ENCODE measurements around the gene TBRG4. TPM values are rescaled to one million over a fixed set of nuclear protein-coding genes. Genes with fewer than 3 reads are reported as not detected.

The TBRG4 gene
- total and polyA plus RNA-seq, 4 donors = 14.4 to 41.8 (median 38.2) TPM

DNA sequence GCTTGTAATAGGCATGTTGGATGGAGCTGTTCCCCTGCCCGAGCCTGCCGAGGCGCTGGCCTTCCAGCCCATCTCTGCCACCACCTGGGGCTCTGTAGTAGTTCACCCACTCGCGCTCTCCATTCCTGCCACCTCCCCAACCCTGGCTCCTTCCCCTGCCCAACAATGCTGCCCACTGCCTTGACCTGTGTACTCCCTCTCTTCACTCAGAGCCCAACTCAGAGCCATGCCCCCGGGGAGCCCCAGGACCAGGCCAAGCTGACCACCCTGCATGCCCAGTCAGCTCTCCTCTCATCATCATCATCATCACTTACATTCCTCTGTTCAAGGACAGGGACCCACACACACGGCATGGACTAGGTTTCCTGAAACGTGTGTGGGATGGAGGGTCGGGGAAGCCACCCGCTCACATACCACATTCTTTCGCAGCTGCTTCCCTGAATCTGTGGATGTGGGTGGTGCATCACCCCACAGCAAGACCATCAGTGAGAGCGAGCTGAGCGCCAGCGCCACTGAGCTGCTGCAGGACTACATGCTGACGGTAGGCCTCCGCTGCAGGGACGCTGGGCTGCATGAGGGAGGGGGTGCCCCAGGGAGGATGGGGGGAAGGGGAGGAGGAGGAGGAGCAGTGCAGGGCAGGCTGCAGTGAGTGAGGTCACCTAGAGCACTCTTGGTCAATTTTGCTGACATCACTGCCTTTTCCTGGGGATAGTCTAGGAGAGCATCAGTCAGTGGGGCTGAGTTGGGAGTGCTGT is 38.3 kb downstream of the TBRG4 start:
- no peaks in the 10 kb centered on the region for H3K9me3 ChIP-seq (ENCODE audit: control insufficient read depth, low read length)
- no peaks in the 10 kb centered on the region for H3K4me1 ChIP-seq (ENCODE audit: control insufficient read depth in 1 of 2, insufficient read depth in 2 of 2, low read length in 2 of 2)
- peaks cover 0 to 7% of the 10 kb centered on the region in 2 donors for H3K36me3 ChIP-seq (ENCODE audit: control insufficient read depth in 1 of 2, insufficient read depth in 2 of 2, low read length in 1 of 2)
- DNase-seq (peak in 1 of 2 donors; percentile 59), ATAC-seq (ENCODE audit: low FRiP score) (no peak)
- WGBS, 2 donors = 78 to 85% methylated on average over 17 of the region's 17 CpGs
- no peak overlapping the region for H3K4me3 ChIP-seq (ENCODE audit: low read length in 2 of 2)
- intact Hi-C loops (cut with DNase I) = no loop called here
- H3K27ac ChIP-seq (ENCODE audit: low read depth in 1 of 2, low read length in 2 of 2) = no peak overlapping the region
- no peaks in the 10 kb centered on the region for H3K27me3 ChIP-seq (ENCODE audit: control insufficient read depth in 1 of 2, insufficient read depth in 2 of 2, low read length in 1 of 2)

DNA sequence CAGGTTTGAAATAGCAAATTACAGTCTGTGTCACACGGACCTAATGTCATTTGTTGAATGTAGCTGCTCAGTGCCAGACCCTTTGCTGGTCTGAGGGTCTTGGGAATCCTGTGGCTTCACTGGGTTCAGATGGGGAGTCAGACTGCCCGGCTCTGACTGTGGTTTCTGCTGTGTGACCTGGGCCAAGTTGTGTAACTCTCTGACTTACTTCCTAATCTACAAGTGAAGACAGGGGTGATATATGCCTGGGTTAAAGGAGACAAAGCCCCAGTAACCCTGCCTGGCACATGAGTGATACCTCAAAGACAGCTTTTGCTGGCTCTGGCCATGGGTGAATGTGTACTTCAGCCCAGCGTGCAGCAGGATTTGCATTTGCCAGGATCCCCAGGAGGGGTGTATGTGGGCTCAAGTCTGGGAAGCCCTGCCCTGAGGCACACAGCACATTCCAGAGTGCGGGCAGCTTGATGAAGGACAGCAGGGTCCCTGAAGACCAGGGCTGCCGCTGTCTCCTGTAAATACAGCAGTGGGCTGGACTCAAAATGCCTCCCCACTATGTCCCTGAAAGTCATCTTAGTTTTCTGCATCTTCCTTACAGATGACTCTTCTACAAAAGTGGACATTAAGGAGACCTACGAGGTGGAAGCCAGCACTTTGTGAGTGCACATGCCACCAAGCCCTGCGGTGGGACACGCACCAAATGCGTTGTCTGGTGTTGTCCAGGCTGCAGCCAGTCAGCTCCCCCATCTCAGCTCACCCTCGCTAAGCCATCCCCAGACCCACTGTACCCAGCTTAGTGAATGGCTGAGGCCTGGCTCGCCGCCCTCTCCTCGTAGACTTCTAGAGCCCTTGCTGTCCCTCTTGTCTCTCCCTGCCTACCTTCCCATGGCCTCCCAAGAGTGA is 39.1 kb downstream of the TBRG4 start:
- intact Hi-C loops (cut with DNase I) = no loop called here
- WGBS, 2 donors = 76% methylated on average over 13 of the region's 13 CpGs
- peak in 1 of 2 donors; percentile 57 for DNase-seq

DNA sequence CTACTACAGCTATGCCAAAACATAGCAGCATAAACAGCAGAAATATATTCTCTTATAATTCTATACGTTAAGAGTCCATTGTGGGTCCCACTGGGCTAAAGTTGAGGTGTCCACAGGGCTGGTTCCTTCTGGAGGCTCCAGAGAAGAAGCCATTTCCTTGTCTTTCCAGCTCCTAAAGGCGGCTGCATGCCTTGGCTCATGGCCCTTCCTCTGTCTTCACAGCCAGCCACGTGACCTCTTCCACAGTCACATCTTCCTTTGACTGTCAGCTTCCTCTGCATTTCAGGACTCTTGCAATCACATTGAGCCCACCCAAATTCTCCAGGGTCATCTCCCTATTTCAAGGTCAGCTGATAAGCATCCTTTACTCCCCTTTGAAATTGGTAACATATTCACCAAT is 40.0 kb downstream of the TBRG4 start:
- no peaks in the 10 kb centered on the region for H3K4me1 ChIP-seq (ENCODE audit: control insufficient read depth in 1 of 2, insufficient read depth in 2 of 2, low read length in 2 of 2)
- H3K36me3 ChIP-seq (ENCODE audit: control insufficient read depth in 1 of 2, insufficient read depth in 2 of 2, low read length in 1 of 2) = peaks cover 0 to 7% of the 10 kb centered on the region in 2 donors
- no peak overlapping the region for H3K27ac ChIP-seq (ENCODE audit: low read depth in 1 of 2, low read length in 2 of 2)
- ATAC-seq (ENCODE audit: low FRiP score) (no peak), DNase-seq (peak in 1 of 2 donors; percentile 31)
- H3K4me3 ChIP-seq (ENCODE audit: low read length in 2 of 2) = no peak overlapping the region
- intact Hi-C loops (cut with DNase I) = no loop called here
- WGBS, 2 donors = 79 to 84% methylated on average over 3 of the region's 3 CpGs
- no peaks in the 10 kb centered on the region for H3K9me3 ChIP-seq (ENCODE audit: control insufficient read depth, low read length)
- no peaks in the 10 kb centered on the region for H3K27me3 ChIP-seq (ENCODE audit: control insufficient read depth in 1 of 2, insufficient read depth in 2 of 2, low read length in 1 of 2)

More for the DNA sequence above, 39.1 kb downstream of the TBRG4 start:
- Histone ChIP-seq H3K36me3 (ENCODE audit: control insufficient read depth in 1 of 2, insufficient read depth in 2 of 2, low read length in 1 of 2) (peaks cover 0 to 7% of the 10 kb centered on the region in 2 donors), H3K27me3 (ENCODE audit: control insufficient read depth in 1 of 2, insufficient read depth in 2 of 2, low read length in 1 of 2) (no peaks in the 10 kb centered on the region), H3K4me1 (ENCODE audit: control insufficient read depth in 1 of 2, insufficient read depth in 2 of 2, low read length in 2 of 2) (no peaks in the 10 kb centered on the region), H3K4me3 (ENCODE audit: low read length in 2 of 2) (no peak overlapping the region), H3K27ac (ENCODE audit: low read depth in 1 of 2, low read length in 2 of 2) (no peak overlapping the region), H3K9me3 (ENCODE audit: control insufficient read depth, low read length) (no peaks in the 10 kb centered on the region)
- ATAC-seq (ENCODE audit: low FRiP score) = no peak

DNA sequence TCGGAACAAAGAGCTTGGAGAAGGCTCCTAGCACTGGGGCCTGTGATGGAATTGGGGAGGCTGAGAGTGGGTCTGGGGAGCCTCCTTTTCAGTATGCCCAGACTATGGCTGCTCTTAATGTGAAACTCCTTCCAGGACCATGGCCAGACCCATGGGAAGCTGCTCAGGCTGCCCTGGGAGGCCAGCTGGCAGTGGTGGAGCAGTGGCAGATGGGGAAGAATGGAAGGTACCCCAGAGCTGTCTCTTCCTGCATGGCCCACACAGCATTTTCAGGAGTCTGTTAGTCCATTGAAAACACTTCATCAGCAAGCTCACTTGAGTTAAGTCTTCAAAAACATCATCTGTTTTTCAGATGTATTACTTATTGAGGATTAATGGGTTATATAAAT is 41.2 kb downstream of the TBRG4 start:
- Histone ChIP-seq H3K27me3 (ENCODE audit: control insufficient read depth in 1 of 2, insufficient read depth in 2 of 2, low read length in 1 of 2) (no peaks in the 10 kb centered on the region), H3K27ac (ENCODE audit: low read depth in 1 of 2, low read length in 2 of 2) (no peak overlapping the region), H3K9me3 (ENCODE audit: control insufficient read depth, low read length) (no peaks in the 10 kb centered on the region), H3K4me3 (ENCODE audit: low read length in 2 of 2) (no peak overlapping the region), H3K4me1 (ENCODE audit: control insufficient read depth in 1 of 2, insufficient read depth in 2 of 2, low read length in 2 of 2) (no peaks in the 10 kb centered on the region), H3K36me3 (ENCODE audit: control insufficient read depth in 1 of 2, insufficient read depth in 2 of 2, low read length in 1 of 2) (peaks cover 0 to 5% of the 10 kb centered on the region in 2 donors)
- DNase-seq = no peak
- intact Hi-C loops (cut with DNase I) = no loop called here
- ATAC-seq (ENCODE audit: low FRiP score) = no peak
- 81 to 90% methylated on average over 1 of the region's 1 CpG for WGBS, 2 donors

DNA sequence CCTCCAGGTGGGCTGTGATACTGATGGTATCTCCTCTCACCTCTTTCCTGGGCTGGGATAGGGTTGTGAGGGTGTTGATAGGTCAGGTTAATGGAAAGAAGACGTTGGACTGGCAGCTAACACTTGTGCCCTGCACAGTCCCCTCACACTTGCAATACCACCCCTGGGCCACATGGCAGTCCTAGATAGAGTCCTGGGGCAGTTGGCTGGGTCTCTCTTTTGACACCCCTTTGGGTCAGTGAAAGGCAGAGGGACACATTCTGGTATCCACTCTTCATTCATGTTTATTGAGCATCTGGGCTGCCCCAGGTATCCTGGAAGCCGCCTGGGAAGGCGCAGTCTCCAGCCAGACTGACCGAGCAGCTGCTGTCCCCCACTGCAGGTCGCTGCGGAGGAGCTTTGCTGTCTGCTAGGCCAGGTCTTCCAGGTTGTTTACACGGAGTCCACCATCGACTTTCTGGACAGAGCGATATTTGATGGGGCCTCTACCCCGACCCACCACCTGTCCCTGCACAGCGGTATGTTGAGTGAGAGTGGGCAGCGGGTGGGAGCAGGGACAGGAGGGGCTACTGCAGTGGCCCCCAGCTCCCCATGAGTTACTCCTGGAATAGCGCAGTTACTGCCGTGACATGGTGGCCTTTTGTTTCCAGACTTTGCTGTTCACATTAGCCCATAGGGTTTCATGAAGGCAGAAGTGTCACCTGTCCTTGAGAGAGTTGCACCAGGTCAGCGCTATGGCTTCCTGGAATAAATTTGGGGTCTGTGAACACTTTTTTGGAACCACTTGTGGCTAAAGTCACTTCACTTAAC is 41.8 kb downstream of the TBRG4 start:
- ATAC-seq (ENCODE audit: low FRiP score) (no peak), DNase-seq (peak in 1 of 2 donors; percentile 52)
- Histone ChIP-seq H3K4me1 (ENCODE audit: control insufficient read depth in 1 of 2, insufficient read depth in 2 of 2, low read length in 2 of 2) (no peaks in the 10 kb centered on the region), H3K9me3 (ENCODE audit: control insufficient read depth, low read length) (no peaks in the 10 kb centered on the region), H3K27ac (ENCODE audit: low read depth in 1 of 2, low read length in 2 of 2) (no peak overlapping the region), H3K4me3 (ENCODE audit: low read length in 2 of 2) (no peak overlapping the region), H3K27me3 (ENCODE audit: control insufficient read depth in 1 of 2, insufficient read depth in 2 of 2, low read length in 1 of 2) (no peaks in the 10 kb centered on the region), H3K36me3 (ENCODE audit: control insufficient read depth in 1 of 2, insufficient read depth in 2 of 2, low read length in 1 of 2) (peaks cover 0 to 5% of the 10 kb centered on the region in 2 donors)
- intact Hi-C loops (cut with DNase I) = no loop called here
- WGBS, 2 donors = 92% methylated on average over 15 of the region's 15 CpGs

DNA sequence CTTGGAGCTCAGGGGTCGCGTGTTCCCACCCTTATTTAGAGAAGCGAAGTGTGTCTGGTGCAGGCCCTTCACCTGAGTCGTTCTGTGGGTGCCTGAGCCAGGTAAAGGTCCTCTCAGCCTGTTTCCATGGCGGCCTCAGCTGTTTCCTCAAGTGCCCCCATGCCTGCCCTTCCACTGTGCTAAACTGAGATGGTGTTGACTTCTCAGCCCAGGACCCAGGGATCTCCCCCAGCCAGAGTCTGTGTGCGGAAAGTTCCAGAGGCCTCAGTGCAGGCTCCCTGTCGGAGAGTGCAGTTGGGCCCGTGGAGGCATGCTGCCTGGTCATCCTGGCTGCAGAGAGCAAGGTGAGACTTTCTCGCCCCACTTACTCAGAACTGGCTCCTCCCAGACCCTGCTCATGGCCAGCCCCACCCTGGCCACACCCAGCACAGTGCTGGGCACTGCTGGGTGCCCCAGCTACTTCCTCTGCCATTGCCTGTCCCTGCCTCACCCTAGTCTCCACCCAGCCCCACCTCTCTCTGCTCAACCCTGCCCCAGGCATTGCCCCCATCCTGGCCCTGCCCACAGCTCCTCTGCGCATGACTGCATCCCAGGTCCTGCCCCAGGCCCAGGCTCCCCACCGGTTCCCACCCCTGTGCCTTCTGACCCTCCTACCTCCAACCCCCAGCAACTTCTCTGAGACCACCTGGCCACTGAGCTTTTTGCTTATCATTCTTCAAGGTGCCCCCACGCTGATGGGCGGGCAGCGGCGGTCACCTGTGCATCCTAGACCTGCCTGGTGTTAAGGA is 43.1 kb downstream of the TBRG4 start:
- no peaks in the 10 kb centered on the region for H3K9me3 ChIP-seq (ENCODE audit: control insufficient read depth, low read length)
- H3K4me1 ChIP-seq (ENCODE audit: control insufficient read depth in 1 of 2, insufficient read depth in 2 of 2, low read length in 2 of 2) = no peaks in the 10 kb centered on the region
- peak in 1 of 2 donors; percentile 42 for DNase-seq
- H3K27me3 ChIP-seq (ENCODE audit: control insufficient read depth in 1 of 2, insufficient read depth in 2 of 2, low read length in 1 of 2) = no peaks in the 10 kb centered on the region
- H3K36me3 ChIP-seq (ENCODE audit: control insufficient read depth in 1 of 2, insufficient read depth in 2 of 2, low read length in 1 of 2) = peaks cover 0 to 5% of the 10 kb centered on the region in 2 donors
- H3K27ac ChIP-seq (ENCODE audit: low read depth in 1 of 2, low read length in 2 of 2) = no peak overlapping the region
- no peak for ATAC-seq (ENCODE audit: low FRiP score)
- 94 to 95% methylated on average over 15 of the region's 15 CpGs for WGBS, 2 donors
- no peak overlapping the region for H3K4me3 ChIP-seq (ENCODE audit: low read length in 2 of 2)
- intact Hi-C loops (cut with DNase I) = no loop called here

DNA sequence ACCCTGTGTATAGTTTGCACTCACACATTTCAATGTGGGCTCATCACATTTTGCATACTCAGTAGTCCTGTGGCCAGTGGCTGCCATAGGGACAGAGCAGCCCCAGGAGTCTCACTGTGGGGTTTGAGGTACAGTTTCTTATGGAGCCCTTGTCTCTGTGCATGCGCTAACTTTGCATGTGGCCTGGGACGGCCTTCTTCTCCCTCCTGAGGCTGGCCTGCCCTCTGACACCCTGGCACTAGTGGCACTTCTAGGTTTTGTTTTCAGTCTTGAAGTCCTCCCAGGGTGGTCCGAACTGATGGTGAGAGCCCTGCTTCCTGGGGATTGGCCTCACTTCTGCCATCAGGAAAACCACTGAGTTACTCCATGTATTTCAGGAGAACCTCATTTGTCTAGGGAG is 43.9 kb downstream of the TBRG4 start:
- Histone ChIP-seq H3K4me3 (ENCODE audit: low read length in 2 of 2) (no peak overlapping the region), H3K27me3 (ENCODE audit: control insufficient read depth in 1 of 2, insufficient read depth in 2 of 2, low read length in 1 of 2) (no peaks in the 10 kb centered on the region), H3K36me3 (ENCODE audit: control insufficient read depth in 1 of 2, insufficient read depth in 2 of 2, low read length in 1 of 2) (peaks cover 0 to 5% of the 10 kb centered on the region in 2 donors), H3K27ac (ENCODE audit: low read depth in 1 of 2, low read length in 2 of 2) (no peak overlapping the region), H3K9me3 (ENCODE audit: control insufficient read depth, low read length) (no peaks in the 10 kb centered on the region), H3K4me1 (ENCODE audit: control insufficient read depth in 1 of 2, insufficient read depth in 2 of 2, low read length in 2 of 2) (no peaks in the 10 kb centered on the region)
- no peak for ATAC-seq (ENCODE audit: low FRiP score)
- WGBS, 2 donors = 95 to 96% methylated on average over 3 of the region's 3 CpGs
- peak in 1 of 2 donors; percentile 25 for DNase-seq
- intact Hi-C loops (cut with DNase I) = no loop called here

DNA sequence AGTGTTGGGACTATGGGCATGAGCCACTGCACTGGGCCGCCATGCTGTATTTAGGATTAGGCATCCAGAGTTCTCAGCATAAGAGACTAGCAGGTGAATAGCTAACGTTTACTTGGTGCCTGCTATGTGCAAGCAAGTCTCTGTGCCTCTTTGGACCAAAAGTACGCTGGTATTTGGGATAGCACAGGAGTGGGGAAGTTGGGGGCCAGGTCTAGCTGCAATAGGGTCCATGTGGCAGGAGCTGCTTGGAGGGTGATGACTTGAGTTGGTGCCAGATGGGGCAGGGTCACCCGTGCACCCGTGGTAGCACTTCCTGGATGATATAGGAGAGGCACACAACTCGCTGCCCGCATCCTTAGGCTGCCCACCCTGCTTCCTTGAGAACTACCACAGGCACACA is 45.1 kb downstream of the TBRG4 start:
- Histone ChIP-seq H3K36me3 (ENCODE audit: control insufficient read depth in 1 of 2, insufficient read depth in 2 of 2, low read length in 1 of 2) (peaks cover 0 to 5% of the 10 kb centered on the region in 2 donors), H3K27me3 (ENCODE audit: control insufficient read depth in 1 of 2, insufficient read depth in 2 of 2, low read length in 1 of 2) (no peaks in the 10 kb centered on the region), H3K4me3 (ENCODE audit: low read length in 2 of 2) (no peak overlapping the region), H3K4me1 (ENCODE audit: control insufficient read depth in 1 of 2, insufficient read depth in 2 of 2, low read length in 2 of 2) (no peaks in the 10 kb centered on the region), H3K9me3 (ENCODE audit: control insufficient read depth, low read length) (no peaks in the 10 kb centered on the region), H3K27ac (ENCODE audit: low read depth in 1 of 2, low read length in 2 of 2) (no peak overlapping the region)
- WGBS, 2 donors = 88% methylated on average over 7 of the region's 7 CpGs
- DNase-seq = peak in 1 of 2 donors; percentile 48
- intact Hi-C loops (cut with DNase I) = no loop called here
- ATAC-seq (ENCODE audit: low FRiP score) = no peak

Data from aorta (tissue), 5 donors.